Measurements from ENCODE around the gene MT1H.

Gene MT1H

DNA sequence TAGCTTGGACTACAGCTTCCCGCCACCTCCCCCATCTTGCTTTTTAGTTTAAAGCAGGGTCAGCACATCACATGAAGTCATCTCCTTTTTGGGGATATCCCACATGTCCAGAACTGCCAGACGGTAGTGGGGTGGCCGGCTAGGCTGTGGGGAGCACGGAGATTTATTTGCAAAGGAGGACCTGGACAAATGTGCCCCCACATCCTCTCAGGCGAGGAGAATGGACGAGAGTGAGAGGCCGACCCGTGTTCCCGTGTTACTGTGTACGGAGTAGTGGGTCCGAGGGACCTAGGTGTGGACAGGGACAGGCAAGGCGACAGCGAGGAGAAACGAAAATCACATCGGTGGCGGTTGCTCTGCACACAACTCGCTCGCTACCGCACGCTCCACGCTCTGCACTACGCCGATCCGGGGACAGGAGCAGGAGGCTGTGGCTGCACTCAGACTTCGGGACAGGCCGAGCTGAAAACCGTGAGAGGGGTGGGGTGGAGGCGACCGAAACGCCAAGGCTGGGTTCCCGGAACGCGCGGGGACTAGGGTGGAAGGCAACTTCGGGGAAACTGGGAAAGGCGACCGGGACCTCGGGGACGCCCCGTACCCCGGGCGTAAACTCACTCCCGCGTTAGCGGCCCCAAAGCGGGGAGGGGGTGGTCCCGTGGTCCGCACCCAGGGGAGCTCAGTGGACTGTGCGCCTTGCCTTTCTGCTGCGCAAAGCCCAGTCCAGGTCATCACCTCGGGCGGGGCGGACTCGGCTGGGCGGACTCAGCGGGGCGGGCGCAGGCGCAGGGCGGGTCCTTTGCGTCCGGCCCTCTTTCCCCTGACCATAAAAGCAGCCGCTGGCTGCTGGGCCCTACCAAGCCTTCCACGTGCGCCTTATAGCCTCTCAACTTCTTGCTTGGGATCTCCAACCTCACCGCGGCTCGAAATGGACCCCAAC lies 31.5 kb upstream of the MT1H start, which contains the start of gene MT1A:
Gene MT1A (plus strand): TSS at position 853 of the 937 bp plus-strand sequence. CDS start 73 bp downstream, at position 926.
- no peak within 1 kb of the TSS for H3K9ac ChIP-seq (ENCODE audit: low read depth, low read length)
- no peaks in the 10 kb centered on the region for H3K36me3 ChIP-seq (ENCODE audit: control insufficient read depth, insufficient read depth, low read length)
- no peak within 1 kb of the TSS for H3K27ac ChIP-seq (ENCODE audit: low read depth, low read length)
- no peaks in the 10 kb centered on the region for H3K9me3 ChIP-seq (ENCODE audit: control insufficient read depth, insufficient read depth, low read length)
- H3K4me3 ChIP-seq (ENCODE audit: low read depth, low read length) = peak within 1 kb of the TSS; percentile 46
- H3K4me1 ChIP-seq (ENCODE audit: control insufficient read depth, insufficient read depth, low read length) = 0 out of 2 replicates have a peak, but pooled peaks cover 10% of the 10 kb centered on the region
- H3K27me3 ChIP-seq (ENCODE audit: control insufficient read depth, insufficient read depth, low read length) = peaks cover 100% of the 10 kb centered on the region

DNA sequence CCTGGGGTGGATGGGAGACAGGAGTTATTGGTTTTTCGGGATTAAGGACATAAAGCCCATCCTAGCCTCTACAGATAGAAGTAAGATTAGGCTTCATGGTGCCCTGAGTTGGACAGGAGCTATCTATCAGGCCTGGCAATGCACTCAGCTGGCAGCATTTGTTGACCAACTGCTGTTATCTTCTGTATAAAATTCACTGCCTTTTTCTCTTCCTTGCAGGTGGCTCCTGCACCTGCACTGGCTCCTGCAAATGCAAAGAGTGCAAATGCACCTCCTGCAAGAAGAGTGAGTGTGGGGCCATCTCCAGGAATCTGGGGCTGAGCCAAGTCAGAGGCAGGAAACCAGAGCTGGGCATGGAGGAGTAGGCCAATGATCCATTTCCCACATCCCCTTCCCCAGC lies 30.6 kb upstream of the MT1H start:
- H3K9me3 ChIP-seq (ENCODE audit: control insufficient read depth, insufficient read depth, low read length) = no peaks in the 10 kb centered on the region
- peaks cover 16% of the 10 kb centered on the region for H3K4me1 ChIP-seq (ENCODE audit: control insufficient read depth, insufficient read depth, low read length)
- H3K27me3 ChIP-seq (ENCODE audit: control insufficient read depth, insufficient read depth, low read length) = peaks cover 100% of the 10 kb centered on the region
- H3K36me3 ChIP-seq (ENCODE audit: control insufficient read depth, insufficient read depth, low read length) = no peaks in the 10 kb centered on the region
- H3K4me3 ChIP-seq (ENCODE audit: low read depth, low read length) = no peak overlapping the region
- H3K27ac ChIP-seq (ENCODE audit: low read depth, low read length) = no peak overlapping the region
- H3K9ac ChIP-seq (ENCODE audit: low read depth, low read length) = no peak overlapping the region

DNA sequence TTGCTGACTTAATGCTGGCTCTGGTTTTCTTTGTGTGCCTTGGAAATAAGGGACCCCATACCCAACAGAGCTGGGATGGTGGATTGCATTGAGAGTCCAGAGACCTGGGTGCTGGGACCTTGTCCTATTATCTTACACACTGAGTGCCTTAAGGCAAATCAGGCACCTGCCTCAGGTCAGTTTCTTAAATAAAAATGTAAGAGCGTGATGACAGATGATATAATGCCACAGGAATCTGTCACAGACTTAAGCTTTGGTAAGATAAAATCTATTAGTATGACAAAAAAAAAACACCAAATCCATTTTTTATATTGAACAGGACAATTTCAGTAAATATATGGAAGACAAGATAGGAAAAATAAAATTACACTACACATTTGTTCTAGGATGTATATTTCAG lies 29.5 kb upstream of the MT1H start:
- no peaks in the 10 kb centered on the region for H3K9me3 ChIP-seq (ENCODE audit: control insufficient read depth, insufficient read depth, low read length)
- no peaks in the 10 kb centered on the region for H3K36me3 ChIP-seq (ENCODE audit: control insufficient read depth, insufficient read depth, low read length)
- no peak overlapping the region for H3K4me3 ChIP-seq (ENCODE audit: low read depth, low read length)
- peaks cover 100% of the 10 kb centered on the region for H3K27me3 ChIP-seq (ENCODE audit: control insufficient read depth, insufficient read depth, low read length)
- H3K4me1 ChIP-seq (ENCODE audit: control insufficient read depth, insufficient read depth, low read length) = peaks cover 14% of the 10 kb centered on the region
- no peak overlapping the region for H3K9ac ChIP-seq (ENCODE audit: low read depth, low read length)
- no peak overlapping the region for H3K27ac ChIP-seq (ENCODE audit: low read depth, low read length)

GRCh38 chr16:56641166-56641565 lies 28.4 kb upstream of the MT1H start:
- H3K36me3 ChIP-seq (ENCODE audit: control insufficient read depth, insufficient read depth, low read length) = no peaks in the 10 kb centered on the region
- no peak overlapping the region for H3K27ac ChIP-seq (ENCODE audit: low read depth, low read length)
- H3K4me1 ChIP-seq (ENCODE audit: control insufficient read depth, insufficient read depth, low read length) = peaks cover 14% of the 10 kb centered on the region
- no peak overlapping the region for H3K4me3 ChIP-seq (ENCODE audit: low read depth, low read length)
- peaks cover 100% of the 10 kb centered on the region for H3K27me3 ChIP-seq (ENCODE audit: control insufficient read depth, insufficient read depth, low read length)
- no peaks in the 10 kb centered on the region for H3K9me3 ChIP-seq (ENCODE audit: control insufficient read depth, insufficient read depth, low read length)
- H3K9ac ChIP-seq (ENCODE audit: low read depth, low read length) = no peak overlapping the region

DNA sequence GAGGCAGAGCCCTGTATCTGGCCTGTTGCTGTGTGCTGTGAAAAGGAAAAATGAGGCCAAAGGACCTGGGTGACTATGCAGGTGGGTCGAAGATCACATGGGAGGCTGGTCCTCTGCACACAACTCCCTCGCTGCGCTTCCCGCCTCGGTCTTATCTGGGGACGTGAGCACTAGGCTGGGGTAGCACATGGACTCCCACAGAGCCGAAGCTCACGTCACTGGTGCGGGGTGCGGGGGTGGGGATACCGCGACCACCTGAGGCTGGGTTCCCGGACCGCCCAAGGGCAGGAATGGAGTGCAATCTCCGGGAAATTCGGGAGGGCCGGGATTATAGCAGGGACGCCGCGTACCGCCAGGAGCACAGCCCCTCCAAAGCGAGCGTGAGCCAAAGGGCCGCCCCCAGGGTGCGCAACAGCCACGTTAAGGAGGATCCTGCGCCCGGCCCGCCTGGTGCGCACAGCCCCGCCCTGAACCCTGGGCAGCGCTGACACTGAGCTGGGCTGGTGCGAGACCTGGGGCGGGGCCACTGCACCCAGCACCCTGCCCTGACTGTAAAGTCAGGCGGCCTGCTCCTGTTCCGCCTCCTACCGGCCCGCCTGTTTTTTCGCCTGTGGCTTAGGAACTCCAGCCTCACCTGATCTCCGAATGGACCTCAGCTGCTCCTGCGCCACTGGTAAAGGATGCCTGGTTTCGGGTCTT lies 26.4 kb upstream of the MT1H start:
- Histone ChIP-seq H3K9ac (ENCODE audit: low read depth, low read length) (no peak overlapping the region), H3K27me3 (ENCODE audit: control insufficient read depth, insufficient read depth, low read length) (peaks cover 100% of the 10 kb centered on the region), H3K9me3 (ENCODE audit: control insufficient read depth, insufficient read depth, low read length) (no peaks in the 10 kb centered on the region), H3K4me3 (ENCODE audit: low read depth, low read length) (peak overlapping the region; percentile 54), H3K27ac (ENCODE audit: low read depth, low read length) (no peak overlapping the region), H3K36me3 (ENCODE audit: control insufficient read depth, insufficient read depth, low read length) (no peaks in the 10 kb centered on the region), H3K4me1 (ENCODE audit: control insufficient read depth, insufficient read depth, low read length) (peaks cover 10% of the 10 kb centered on the region)

DNA sequence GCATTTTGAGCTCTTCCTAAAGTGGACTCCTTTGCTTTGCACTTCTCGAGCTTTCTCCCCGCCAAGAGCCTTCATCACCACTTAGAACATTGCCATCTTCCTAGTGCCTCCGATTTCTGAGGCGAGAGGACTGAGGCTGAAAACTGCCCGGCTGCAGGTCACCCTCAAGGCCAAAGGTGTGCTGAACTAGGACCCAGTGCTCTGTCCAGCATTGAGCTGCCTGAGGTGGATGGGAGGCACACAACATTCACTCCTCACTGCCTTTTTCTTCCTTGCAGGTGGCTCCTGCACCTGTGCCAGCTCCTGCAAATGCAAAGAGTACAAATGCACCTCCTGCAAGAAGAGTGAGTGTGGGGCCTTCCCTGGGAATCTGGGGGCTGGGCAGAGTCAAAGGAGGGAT lies 25.8 kb upstream of the MT1H start:
- peak overlapping the region; percentile 54 for H3K4me3 ChIP-seq (ENCODE audit: low read depth, low read length)
- H3K27ac ChIP-seq (ENCODE audit: low read depth, low read length) = no peak overlapping the region
- peaks cover 10% of the 10 kb centered on the region for H3K4me1 ChIP-seq (ENCODE audit: control insufficient read depth, insufficient read depth, low read length)
- peaks cover 100% of the 10 kb centered on the region for H3K27me3 ChIP-seq (ENCODE audit: control insufficient read depth, insufficient read depth, low read length)
- H3K36me3 ChIP-seq (ENCODE audit: control insufficient read depth, insufficient read depth, low read length) = no peaks in the 10 kb centered on the region
- H3K9me3 ChIP-seq (ENCODE audit: control insufficient read depth, insufficient read depth, low read length) = no peaks in the 10 kb centered on the region
- no peak overlapping the region for H3K9ac ChIP-seq (ENCODE audit: low read depth, low read length)

- Histone ChIP-seq H3K4me3 (ENCODE audit: low read depth, low read length) (no peak overlapping the region), H3K36me3 (ENCODE audit: control insufficient read depth, insufficient read depth, low read length) (no peaks in the 10 kb centered on the region), H3K9me3 (ENCODE audit: control insufficient read depth, insufficient read depth, low read length) (no peaks in the 10 kb centered on the region), H3K4me1 (ENCODE audit: control insufficient read depth, insufficient read depth, low read length) (peaks cover 10% of the 10 kb centered on the region), H3K9ac (ENCODE audit: low read depth, low read length) (no peak overlapping the region), H3K27ac (ENCODE audit: low read depth, low read length) (no peak overlapping the region), H3K27me3 (ENCODE audit: control insufficient read depth, insufficient read depth, low read length) (peaks cover 100% of the 10 kb centered on the region)
These were observed 24.3 kb upstream of the MT1H start for GRCh38 chr16:56645311-56645710.

DNA sequence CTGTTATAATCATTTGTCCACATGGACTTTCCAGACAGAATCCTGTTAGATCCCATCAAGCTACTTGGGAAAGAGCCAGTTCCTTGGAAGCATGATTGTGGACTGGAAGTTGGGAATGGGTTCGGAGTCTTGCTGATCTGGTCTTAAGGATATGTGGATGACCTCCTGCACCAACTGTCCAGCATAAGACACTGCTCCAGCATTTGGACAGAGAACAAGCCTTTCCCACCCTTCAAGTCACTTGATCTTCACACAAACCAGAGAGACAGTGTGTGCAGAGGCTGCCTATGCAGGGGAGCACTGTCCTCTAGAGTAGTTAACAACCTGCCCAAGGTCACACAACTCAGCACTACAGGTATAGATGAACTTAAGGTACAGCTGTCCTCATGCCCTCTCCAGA lies 23.8 kb upstream of the MT1H start:
- Histone ChIP-seq H3K4me1 (ENCODE audit: control insufficient read depth, insufficient read depth, low read length) (peaks cover 10% of the 10 kb centered on the region), H3K36me3 (ENCODE audit: control insufficient read depth, insufficient read depth, low read length) (no peaks in the 10 kb centered on the region), H3K4me3 (ENCODE audit: low read depth, low read length) (no peak overlapping the region), H3K9ac (ENCODE audit: low read depth, low read length) (no peak overlapping the region), H3K27ac (ENCODE audit: low read depth, low read length) (no peak overlapping the region), H3K9me3 (ENCODE audit: control insufficient read depth, insufficient read depth, low read length) (no peaks in the 10 kb centered on the region), H3K27me3 (ENCODE audit: control insufficient read depth, insufficient read depth, low read length) (peaks cover 99% of the 10 kb centered on the region)

DNA sequence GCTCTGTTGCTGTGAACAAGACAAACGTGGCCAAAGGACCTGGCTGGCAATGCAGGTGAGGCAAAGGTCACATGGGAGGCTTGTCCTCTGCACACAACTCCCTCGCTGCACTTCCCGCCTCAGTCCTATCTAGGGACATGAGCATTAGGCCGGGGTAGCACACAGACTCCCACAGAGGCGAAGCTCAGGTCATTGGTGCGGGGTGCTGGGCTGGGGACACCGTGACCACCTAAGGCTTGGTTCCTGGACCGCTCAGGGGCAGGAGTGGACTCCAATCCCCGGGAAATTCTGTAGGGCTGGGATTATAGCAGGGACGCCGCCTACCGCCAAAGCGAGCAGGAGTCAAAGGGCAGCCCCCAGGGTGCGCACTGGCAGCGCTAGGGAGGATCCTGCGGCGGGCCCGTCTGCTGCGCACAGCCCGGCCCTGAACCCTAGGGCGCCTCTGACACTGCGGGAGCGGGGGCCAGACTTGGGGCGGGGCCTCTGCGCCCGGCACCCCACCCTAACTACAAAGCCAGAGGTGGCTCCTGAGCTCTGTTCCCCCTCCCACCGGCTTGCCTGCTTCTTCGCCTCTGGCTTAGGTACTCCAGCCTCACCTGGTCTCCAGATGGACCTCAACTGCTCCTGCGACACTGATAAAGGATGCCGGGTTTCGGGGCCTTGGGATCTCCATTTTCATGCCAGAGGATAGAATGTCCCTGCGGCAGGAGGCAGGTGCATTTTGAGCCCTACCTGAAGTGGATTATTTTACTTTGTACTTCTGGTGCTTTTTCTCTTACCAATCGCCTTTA lies 21.8 kb upstream of the MT1H start:
- H3K27me3 ChIP-seq (ENCODE audit: control insufficient read depth, insufficient read depth, low read length) = peaks cover 99% of the 10 kb centered on the region
- no peak overlapping the region for H3K27ac ChIP-seq (ENCODE audit: low read depth, low read length)
- no peaks in the 10 kb centered on the region for H3K36me3 ChIP-seq (ENCODE audit: control insufficient read depth, insufficient read depth, low read length)
- H3K4me3 ChIP-seq (ENCODE audit: low read depth, low read length) = peak overlapping the region; percentile 22; the same call in 1 of the 2 replicates
- H3K4me1 ChIP-seq (ENCODE audit: control insufficient read depth, insufficient read depth, low read length) = peaks cover 9% of the 10 kb centered on the region
- H3K9ac ChIP-seq (ENCODE audit: low read depth, low read length) = no peak overlapping the region
- H3K9me3 ChIP-seq (ENCODE audit: control insufficient read depth, insufficient read depth, low read length) = no peaks in the 10 kb centered on the region

DNA sequence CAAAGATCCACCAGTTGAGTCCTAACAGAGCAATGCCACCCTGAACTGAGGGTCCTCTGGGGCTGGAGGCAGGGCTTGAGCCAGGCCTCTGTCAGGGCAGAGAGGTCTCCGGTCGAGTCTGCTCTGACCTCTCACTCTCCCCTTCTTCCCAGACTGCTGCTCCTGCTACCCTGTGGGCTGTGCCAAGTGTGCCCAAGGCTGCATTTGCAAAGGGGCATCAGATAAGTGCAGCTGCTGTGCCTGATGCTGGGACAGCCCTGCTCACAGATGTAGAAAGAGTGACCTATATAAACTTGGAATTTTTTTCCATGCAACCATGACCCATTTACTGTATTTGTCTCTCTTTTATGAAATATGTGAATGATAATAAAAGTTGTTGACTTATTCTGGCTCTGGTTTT lies 20.3 kb upstream of the MT1H start:
- Histone ChIP-seq H3K36me3 (ENCODE audit: control insufficient read depth, insufficient read depth, low read length) (no peaks in the 10 kb centered on the region), H3K4me1 (ENCODE audit: control insufficient read depth, insufficient read depth, low read length) (no peaks in the 10 kb centered on the region), H3K27ac (ENCODE audit: low read depth, low read length) (no peak overlapping the region), H3K27me3 (ENCODE audit: control insufficient read depth, insufficient read depth, low read length) (peaks cover 94% of the 10 kb centered on the region), H3K4me3 (ENCODE audit: low read depth, low read length) (no peak overlapping the region), H3K9me3 (ENCODE audit: control insufficient read depth, insufficient read depth, low read length) (no peaks in the 10 kb centered on the region), H3K9ac (ENCODE audit: low read depth, low read length) (no peak overlapping the region)
